ENCODE results near the gene IMMT.

DNA sequence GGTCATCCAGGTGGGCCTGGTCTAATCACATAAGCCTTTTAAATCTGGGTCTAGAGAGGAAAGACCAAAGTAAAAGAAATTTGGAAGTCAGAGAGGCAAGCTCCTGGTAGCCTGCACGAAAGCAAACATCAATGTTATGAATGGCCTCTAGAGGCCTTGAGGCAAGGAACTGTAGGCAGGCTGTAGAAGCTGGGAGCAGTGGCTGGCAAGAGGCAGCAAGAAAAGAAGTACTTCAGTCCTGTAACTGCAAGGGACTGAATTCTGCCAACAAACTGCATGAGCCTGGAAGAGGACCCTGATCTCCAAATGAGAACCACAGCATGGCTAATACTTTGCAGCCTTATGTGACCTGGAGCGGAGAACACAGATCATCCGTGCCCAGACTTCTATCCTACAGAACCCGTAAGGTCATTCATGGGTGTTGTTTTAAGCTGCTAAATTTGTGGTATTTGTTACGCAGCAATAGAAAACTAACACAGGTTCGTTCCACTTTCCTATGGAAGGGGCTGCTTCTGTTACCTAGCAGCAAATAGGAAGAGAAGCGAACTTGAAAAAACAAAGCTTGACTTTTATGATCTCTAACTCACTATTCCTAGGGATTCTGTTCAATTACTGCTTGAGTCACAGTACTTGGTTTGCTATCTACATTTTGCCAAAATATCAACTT, 1.2 kb downstream of the IMMT start:
- TF ChIP-seq CTCF (IDR thresholded peaks at IDR 0.05) = no peak
- TF ChIP-seq POLR2A (IDR thresholded peaks at IDR 0.05) = no peak
